Right atrium auricular region (tissue), 2 donors: ENCODE results near the gene PPP1R27. TPM values are rescaled to one million over a fixed set of nuclear protein-coding genes. Genes with fewer than 3 reads are reported as not detected.

Source experiments
- DNase-seq: peaks from one replicate; pipeline ENCODE4 v3.0.0-alpha.2; 2019; ENCODE audit warnings: low spot score
- H3K27ac ChIP-seq, 2 donors: fragments of 200-600 bp; sonication (generic); 1 replicate in 1 of 2; 2 replicates in 1 of 2; pipeline ENCODE4 v1.5.1; 2016 to 2019
- H3K27me3 ChIP-seq, 2 donors: fragments of 200-600 bp; sonication (generic); one replicate each; pipeline versions ENCODE4 v1.5.1 to v1.6.0; 2017 to 2019
- H3K36me3 ChIP-seq: fragments of 200-600 bp; sonication (generic); one replicate; pipeline ENCODE4 v1.5.1; 2016
- H3K4me1 ChIP-seq, 2 donors: fragments of 200-600 bp; sonication (generic); one replicate each; pipeline versions ENCODE4 v1.5.1 to v1.6.0; 2017 to 2019
- H3K4me3 ChIP-seq, 2 donors: fragments of 200-600 bp; sonication (generic); 1 replicate in 1 of 2; 2 replicates in 1 of 2; pipeline ENCODE4 v1.5.1; 2017 to 2019; ENCODE audit warnings: mild to moderate bottlenecking in 1 of 2, moderate library complexity in 1 of 2
- H3K9me3 ChIP-seq, 2 donors: fragments of 200-600 bp; sonication (generic); one replicate each; pipeline ENCODE4 v1.5.1; 2019
- total RNA-seq, 2 donors: library from RNA; depleted of rRNA; stranded (reverse); fragments of >200 nt; gene quantifications; one replicate each; pipeline ENCODE4 v1.1.0, GENCODE V29; 2016
- TF ChIP-seq, protein P1 (sequence below), 2 donors: fragments of 200-600 bp; sonication (generic); IDR thresholded peaks; one replicate each; pipeline ENCODE4 v1.5.1; 2019; ENCODE audit warnings: antibody characterized with exemption in 2 of 2

Gene PPP1R27
- total RNA-seq, 2 donors from 2014 or later: not detected

DNA sequence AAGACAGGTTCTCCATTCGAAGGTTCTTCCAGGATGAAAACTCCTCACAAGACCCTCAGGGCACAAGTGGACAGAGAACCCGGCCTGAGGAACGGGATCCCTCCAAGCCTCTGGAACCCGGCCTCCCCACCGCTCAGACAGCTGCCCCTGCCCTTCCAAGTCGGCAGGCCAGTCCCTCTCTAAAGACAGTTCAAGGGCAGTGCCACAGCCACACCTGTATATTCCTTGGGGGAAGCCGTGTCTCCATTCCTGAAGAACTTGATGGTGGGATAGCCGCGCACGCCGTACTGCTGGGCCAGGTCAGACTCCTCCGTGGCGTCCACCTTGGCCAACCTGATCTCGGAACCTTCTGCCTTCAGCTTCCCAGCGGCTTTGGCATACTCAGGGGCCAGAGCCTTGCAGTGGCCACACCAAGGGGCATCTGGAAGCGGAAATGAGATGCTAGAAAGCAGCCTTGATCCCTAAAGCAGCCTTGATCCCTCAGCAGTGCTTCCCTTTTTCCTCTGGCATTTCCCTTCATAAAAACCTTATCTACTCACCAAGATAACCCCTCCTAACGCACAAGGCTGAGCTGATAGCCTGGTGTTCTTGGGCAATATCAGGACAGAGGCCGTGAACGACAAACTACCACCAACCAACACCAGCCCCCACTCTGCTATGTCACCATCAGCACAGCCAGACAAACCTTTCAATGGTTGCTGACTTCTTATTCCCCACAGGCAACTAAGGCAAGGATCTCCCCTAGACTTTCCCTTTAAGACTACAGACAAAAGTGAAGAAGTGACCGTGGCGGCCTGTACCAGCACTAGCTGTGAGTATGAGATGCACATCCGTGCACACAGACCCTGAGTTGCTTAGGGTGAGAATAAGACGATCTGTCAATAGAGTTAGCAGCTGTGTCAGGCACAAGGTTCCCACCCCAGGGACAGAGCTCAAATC lies 24.4 kb upstream of the PPP1R27 start:
- Histone ChIP-seq H3K36me3 (peaks cover 47% of the 10 kb centered on the region), H3K27ac (peak overlapping the region; percentile 89 to 96), H3K4me3 (peak overlapping the region; percentile 91 to 97), H3K27me3 (no peaks in the 10 kb centered on the region), H3K9me3 (no peaks in the 10 kb centered on the region), H3K4me1 (peaks cover 0 to 53% of the 10 kb centered on the region in 2 donors)
- DNase-seq: no peak
- TF ChIP-seq, protein P1, sequence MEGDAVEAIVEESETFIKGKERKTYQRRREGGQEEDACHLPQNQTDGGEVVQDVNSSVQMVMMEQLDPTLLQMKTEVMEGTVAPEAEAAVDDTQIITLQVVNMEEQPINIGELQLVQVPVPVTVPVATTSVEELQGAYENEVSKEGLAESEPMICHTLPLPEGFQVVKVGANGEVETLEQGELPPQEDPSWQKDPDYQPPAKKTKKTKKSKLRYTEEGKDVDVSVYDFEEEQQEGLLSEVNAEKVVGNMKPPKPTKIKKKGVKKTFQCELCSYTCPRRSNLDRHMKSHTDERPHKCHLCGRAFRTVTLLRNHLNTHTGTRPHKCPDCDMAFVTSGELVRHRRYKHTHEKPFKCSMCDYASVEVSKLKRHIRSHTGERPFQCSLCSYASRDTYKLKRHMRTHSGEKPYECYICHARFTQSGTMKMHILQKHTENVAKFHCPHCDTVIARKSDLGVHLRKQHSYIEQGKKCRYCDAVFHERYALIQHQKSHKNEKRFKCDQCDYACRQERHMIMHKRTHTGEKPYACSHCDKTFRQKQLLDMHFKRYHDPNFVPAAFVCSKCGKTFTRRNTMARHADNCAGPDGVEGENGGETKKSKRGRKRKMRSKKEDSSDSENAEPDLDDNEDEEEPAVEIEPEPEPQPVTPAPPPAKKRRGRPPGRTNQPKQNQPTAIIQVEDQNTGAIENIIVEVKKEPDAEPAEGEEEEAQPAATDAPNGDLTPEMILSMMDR (IDR thresholded peaks at IDR 0.05): no peak

DNA sequence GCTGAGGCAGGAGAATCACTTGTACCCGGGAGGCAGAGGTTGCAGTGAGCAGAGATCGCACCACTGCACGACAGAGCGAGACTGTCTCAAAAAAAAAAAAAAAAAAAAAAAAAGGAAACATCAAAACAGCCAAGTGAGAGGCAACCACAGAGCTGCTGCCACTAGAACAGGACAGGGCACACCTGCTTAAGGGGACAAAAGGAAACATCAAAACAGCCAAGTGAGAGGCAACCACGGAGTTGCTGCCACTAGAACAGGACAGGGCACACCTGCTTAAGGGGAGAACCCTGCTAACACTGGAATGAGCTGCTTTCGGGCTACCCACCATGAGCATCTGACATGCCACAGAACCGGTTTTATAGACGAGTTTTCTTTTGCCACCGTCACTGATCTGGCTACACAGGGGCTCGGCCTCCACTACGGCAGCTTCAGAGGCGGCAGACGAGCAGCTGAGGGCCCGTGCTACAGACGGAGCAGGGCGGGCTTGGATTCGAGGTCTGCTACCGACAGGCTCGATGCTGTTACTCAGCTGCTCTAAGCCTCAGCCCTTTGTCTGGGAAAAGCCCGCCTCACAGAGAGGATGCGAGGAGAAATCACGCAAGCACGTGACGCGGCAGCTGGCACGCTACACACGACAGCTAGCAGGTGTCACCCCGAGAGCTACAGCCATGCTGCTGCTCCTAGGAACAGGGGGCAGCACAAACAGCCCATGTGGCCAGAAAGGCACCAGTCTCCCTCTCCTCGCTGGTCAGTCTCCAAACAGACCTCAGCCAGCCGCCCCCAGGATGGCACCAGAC lies 23.5 kb upstream of the PPP1R27 start:
- TF ChIP-seq, protein P1 (IDR thresholded peaks at IDR 0.05): no peak
- H3K9me3 ChIP-seq: no peaks in the 10 kb centered on the region
- H3K4me3 ChIP-seq: peak overlapping the region; percentile 91 to 97
- no peak for DNase-seq
- H3K4me1 ChIP-seq: peaks cover 0 to 53% of the 10 kb centered on the region in 2 donors
- no peaks in the 10 kb centered on the region for H3K27me3 ChIP-seq
- peaks cover 56% of the 10 kb centered on the region for H3K36me3 ChIP-seq
- peak overlapping the region in 1 of 2 donors; percentile 96 for H3K27ac ChIP-seq

DNA sequence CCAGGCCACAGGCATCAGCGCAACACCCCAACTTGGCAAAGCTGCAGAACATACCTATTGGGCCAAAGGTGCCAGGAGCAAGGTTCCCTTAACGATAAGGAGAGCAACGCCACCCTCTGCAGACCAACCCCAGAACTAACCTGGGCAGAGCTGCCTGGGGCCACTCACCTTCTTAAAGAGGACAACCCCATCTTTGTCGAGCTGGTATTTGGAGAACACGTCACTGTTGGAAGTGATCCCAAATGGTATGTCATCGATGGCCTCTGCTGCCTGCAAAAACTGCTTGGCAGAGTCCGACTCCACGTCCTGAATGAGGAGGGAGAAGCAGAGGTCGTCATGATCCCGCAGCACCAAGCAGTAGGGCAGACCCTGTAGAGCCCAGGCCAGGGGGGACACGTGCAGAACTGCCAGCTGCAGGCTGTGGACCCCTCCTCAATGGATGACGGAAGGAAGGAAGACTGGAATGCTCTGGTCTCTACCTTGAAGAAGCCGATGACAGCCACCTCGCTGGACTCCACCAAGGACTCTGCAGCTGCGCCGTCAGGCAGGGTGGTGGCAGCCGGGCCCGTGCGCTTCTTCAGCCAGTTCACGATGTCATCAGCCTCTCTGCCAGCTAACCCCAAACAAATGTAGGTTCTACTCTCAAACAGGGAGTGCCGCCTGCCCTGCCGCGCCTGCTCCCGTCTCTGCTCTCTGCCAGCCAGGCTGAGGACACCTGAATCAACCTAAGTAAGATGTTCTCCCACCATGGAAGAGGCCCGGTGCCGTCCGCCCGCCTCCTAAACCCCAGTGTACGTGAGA lies 20.3 kb upstream of the PPP1R27 start:
- Histone ChIP-seq H3K27ac (no peak overlapping the region), H3K9me3 (no peaks in the 10 kb centered on the region), H3K27me3 (no peaks in the 10 kb centered on the region), H3K36me3 (peaks cover 82% of the 10 kb centered on the region), H3K4me1 (peaks cover 0 to 38% of the 10 kb centered on the region in 2 donors), H3K4me3 (no peak overlapping the region)
- no peak for DNase-seq
- TF ChIP-seq, protein P1 (IDR thresholded peaks at IDR 0.05): no peak

DNA sequence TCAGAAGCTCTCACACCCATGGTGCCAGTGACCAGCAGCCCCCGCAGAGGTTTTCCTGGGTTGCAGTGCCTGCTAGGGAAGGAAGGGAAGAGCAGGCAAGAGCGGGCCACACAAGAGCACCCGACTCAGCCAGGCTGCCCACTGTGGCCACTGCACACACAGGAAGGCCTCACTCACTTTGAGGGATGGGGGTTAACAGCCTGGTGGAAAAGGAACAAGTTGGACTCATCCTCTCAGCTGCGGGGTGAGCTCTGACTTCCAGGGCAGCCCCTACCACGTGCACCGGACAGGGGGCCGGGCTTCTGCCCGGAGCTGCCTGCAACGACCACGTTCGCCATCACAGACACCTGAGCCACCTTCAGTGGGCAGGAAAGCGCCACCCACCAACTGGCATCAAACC lies 17.4 kb upstream of the PPP1R27 start:
- Histone ChIP-seq H3K27me3 (no peaks in the 10 kb centered on the region), H3K9me3 (no peaks in the 10 kb centered on the region), H3K27ac (no peak overlapping the region), H3K4me1 (peaks cover 0 to 11% of the 10 kb centered on the region in 2 donors), H3K36me3 (peaks cover 83% of the 10 kb centered on the region), H3K4me3 (no peak overlapping the region)
- TF ChIP-seq, protein P1 (IDR thresholded peaks at IDR 0.05): no peak
- DNase-seq: no peak

DNA sequence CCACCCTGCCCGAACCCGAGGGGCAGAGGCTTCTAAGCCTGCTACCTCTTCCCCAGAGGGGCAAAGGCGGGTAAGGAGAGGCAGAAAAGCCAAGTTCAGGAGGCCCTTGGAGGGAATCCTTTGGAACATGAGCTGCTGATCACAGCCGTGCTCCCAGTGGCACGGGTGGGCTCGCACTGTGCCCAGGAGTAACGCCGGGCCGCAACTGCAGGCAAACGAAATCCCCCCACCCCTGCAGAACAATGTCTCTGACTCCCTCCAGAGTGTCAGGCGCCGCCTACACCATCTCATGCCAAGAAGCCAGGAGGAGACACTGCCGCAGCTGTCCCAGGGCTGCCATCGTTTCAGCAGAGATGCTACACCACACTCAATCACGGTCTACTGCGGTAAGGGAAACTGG lies 16.6 kb upstream of the PPP1R27 start:
- H3K4me3 ChIP-seq: no peak overlapping the region
- H3K27ac ChIP-seq: no peak overlapping the region
- no peak for DNase-seq
- H3K36me3 ChIP-seq: peaks cover 84% of the 10 kb centered on the region
- TF ChIP-seq, protein P1 (IDR thresholded peaks at IDR 0.05): no peak
- no peaks in the 10 kb centered on the region for H3K27me3 ChIP-seq
- no peaks in the 10 kb centered on the region for H3K9me3 ChIP-seq
- peaks cover 0 to 11% of the 10 kb centered on the region in 2 donors for H3K4me1 ChIP-seq
